ENCODE results near the gene DNAH17. TPM values are rescaled to one million over a fixed set of nuclear protein-coding genes. Genes with fewer than 3 reads are reported as not detected.

The DNAH17 gene
- total RNA-seq, 1 donor from 2014 or later, result under 0.01 TPM

- no peak for DNase-seq (ENCODE audit: low read depth, low spot score)
Measured at GRCh38 chr17:78576389-78577112, 645 bp downstream of the DNAH17 start.

GRCh38 chr17:78575899-78576298 is 1.3 kb downstream of the DNAH17 start:
- DNase-seq (ENCODE audit: low read depth, low spot score), result no peak

GRCh38 chr17:78575340-78575739 is 1.9 kb downstream of the DNAH17 start:
- DNase-seq (ENCODE audit: low read depth, low spot score), result no peak

GRCh38 chr17:78573955-78574354 is 3.2 kb downstream of the DNAH17 start:
- DNase-seq (ENCODE audit: low read depth, low spot score), result no peak

DNA sequence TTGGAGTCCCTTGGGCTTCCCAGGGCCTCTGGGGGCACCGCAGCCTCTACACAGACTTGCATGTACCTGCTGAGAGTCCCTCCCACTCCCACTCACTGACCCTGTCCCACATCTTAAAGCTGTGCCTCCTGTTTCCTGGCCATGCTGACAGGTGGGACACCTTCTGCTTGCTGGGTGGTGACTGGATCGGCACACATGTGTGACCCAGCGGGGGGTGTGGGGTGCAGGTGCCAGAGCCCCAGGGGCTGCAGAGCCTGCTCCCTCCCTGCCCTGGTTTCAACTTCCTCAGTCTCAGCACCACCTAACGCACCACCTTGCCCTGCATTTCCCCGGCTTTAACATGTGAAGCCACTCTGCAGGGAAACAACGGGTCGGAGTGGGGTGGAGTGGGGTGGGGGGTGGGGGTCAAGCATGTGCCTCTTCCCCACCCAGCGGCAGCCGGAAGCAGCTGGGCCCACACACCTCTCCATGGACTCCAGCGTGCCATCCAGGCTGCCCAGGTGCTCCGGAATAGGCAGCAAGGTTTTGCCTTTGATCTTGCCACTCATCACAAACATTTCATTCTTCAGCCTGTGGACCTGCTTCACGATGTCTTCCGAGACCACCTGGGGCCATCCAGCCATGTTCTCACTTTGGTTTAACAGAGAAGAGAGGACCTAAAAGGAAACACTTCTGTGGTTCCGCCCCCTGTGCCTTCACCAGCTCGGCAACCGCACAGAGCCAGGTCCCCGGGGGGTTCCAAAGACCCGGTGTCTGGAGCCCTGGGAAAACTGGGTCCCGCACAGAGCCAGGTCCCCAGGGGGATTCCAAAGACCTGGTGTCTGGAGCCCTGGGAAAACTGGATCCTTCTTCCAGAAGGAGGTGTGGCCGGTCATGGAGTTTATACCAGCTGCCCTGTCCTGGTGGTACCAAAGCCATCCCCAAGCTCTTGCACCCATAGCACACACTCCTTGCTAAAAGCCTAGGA is 4.7 kb downstream of the DNAH17 start:
- DNase-seq (ENCODE audit: low read depth, low spot score), result no peak

DNA sequence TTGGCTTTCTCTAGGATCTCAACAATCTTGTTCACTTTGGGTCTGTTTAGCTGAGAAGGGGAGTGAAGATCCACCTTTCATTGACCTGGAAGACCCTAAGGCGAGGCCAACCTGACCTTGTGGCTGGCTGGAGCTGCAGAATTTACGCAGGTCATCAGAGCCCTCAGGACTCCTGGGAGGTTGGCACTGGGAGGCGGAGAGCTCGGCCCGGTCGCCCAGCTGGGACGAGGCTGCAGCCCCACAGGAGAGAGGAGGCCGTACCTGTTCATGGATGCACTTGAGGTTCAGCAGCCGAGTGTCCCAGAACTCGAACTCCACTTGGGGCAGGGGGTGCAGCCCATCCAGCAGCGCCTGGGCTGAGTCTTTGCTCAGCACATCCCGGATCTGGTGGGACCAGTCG is 5.9 kb downstream of the DNAH17 start:
- DNase-seq (ENCODE audit: low read depth, low spot score), result no peak

- no peak for DNase-seq (ENCODE audit: low read depth, low spot score)
Measured at GRCh38 chr17:78568494-78569115, 8.6 kb downstream of the DNAH17 start.

DNA sequence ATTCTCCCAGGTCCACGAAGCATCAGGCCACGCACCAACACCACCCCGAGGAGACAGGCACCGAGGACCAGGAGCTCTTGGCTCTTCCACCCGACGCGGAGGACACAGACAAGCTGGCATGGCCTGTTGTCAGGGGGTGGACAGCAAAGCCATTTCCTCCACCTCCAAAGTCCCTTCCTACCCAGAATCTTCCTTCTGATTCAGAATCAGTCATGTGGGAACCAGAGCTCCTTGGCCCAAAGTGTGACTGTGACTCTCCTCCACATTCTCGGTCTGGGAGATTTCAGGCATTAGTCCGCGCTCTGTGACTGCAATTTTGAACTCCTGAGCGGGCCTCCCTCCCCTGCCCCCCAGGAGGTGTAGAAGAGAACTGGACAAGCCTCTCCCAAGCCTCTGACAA is 9.2 kb downstream of the DNAH17 start:
- DNase-seq (ENCODE audit: low read depth, low spot score), result no peak

DNA sequence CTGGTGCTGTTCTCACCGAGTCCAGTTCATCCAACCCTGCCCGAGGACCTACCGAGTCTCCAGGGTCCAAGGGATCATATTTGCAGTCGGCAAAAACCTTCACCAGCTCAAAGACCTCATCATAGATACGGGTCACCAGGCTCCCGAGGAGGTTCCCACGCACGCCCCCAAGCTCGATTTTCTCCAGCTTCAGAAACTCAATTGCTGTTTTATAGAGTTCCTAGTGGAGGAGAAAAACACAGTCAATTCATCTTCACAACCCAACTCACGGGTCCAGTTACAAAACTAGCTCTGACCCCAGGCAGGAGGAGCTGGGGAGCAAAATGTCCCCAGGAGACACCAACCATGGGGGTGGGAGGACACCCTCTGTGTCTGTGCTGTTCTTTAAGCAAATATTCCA is 10.2 kb downstream of the DNAH17 start:
- DNase-seq (ENCODE audit: low read depth, low spot score), result no peak

- no peak for DNase-seq (ENCODE audit: low read depth, low spot score)
Measured at GRCh38 chr17:78563189-78564145, 13.7 kb downstream of the DNAH17 start.

DNA sequence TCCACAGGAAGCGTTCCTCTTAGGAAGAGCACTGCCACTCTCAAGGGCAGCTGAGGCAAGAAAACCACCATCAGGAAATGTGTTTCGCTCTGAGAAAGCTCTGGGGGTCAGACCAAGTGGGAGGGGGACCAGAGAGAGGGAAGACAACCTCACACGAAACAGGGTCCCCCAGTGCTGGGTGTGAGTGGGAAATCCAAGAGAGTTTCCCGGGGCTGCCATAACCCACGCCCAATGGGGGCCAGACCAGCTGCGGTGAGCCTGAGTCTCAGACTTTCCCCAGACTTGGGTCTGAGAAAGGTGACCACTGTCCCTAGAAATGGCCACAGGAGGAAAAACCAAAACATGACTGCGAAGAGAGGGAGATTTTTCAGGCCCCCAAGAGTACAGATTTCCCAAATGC is 14.5 kb downstream of the DNAH17 start:
- DNase-seq (ENCODE audit: low read depth, low spot score), result no peak

DNA sequence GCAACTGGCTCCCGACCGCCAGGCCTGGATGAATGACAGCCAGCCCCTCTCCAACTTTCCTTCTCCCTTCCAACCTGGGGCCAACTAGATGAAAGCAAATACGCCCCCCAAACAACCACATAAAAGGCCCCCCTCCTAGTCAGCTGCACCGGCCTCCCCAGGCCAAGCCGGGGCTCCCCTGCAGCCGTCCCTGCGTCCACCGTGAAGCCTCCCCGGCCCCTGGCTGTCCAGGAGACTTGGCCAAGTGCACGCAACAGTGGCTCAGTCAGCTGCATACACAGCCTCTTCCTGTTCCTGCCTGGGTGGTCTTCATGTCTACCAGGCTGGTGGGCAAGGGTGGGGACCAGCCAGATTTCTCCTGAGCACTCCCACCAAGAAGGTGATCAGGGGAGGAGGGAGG is 16.0 kb downstream of the DNAH17 start:
- DNase-seq (ENCODE audit: low read depth, low spot score), result no peak

DNA sequence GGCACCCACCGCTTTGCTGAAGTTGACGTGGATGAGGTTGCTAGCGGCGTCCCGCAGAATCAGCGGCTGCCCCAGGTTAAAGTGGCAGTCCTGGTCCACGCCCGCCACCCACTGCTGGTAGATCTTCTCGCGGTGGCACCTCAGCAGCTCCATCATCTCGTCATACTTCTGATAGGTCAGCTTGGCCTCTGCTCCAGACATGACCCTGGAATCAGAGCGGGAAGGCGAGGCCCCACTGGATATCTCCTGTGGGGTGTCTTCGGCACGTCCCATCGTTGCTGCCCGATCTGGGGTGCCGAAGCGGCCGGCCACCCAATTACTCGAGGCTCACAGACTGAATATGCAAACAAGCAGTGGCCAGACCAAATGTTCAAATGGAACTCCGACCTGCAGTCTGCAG is 16.5 kb downstream of the DNAH17 start:
- DNase-seq (ENCODE audit: low read depth, low spot score), result no peak

DNA sequence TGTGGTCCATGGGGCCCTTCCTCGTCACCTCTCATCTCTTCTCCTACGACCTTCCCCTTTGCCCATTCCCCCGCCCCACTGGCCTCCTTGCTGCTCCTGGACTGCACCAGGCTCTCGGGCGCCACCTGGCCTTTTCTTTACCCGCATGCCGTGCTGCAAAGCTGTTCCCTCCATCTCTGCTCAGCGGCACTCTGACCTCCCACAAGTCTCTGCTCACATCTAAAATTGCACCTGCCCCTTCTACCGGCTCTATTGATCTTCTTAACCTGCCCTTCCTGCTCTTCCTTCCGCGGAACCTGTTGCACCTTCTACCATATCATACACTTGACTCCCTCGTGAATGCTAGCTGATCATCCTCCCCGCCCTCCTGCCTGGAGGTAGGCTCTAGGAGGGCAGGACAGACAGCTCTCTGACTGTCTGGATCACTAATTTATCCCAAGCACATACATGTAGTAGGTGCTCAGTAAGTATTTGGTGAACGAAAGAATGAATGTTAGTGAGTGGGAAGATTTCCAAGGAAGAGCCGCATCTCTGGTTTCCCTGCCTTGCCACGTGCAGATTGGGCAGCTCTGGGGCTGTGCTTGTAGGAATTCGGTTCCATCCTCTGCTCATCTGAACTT is 17.3 kb downstream of the DNAH17 start:
- DNase-seq (ENCODE audit: low read depth, low spot score), result no peak

- no peak for DNase-seq (ENCODE audit: low read depth, low spot score)
Measured at GRCh38 chr17:78558989-78559388, 18.2 kb downstream of the DNAH17 start.

DNA sequence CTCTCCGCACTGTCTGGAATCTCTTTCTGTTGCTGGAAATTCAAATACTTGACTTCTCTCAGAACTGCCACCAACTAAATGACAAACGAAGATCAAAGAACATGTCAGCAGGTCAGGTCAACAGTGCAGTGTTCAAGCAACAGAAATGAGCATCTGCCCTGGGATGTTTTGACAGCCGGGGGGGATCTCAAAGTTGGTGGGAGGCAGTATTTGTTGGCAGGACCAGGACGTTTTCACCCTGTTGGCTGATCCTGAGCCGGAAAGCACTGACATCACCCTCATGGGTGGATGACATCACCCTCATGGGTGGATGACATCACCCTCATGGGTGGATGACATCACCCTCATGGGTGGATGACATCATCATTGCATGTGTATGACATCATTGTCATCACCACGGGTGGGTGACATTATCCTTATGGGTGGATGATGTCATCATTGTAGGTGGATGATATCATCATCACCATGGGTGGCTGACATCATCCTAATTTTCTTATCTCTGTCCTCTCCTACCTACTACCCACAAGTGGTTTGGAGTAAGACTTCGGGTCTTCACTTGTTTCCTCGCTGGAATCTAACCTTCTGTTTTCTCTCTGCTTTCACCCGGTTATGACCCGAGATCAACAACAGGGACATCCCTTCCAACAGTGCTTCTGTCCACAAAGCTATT is 18.9 kb downstream of the DNAH17 start:
- DNase-seq (ENCODE audit: low read depth, low spot score), result no peak

DNA sequence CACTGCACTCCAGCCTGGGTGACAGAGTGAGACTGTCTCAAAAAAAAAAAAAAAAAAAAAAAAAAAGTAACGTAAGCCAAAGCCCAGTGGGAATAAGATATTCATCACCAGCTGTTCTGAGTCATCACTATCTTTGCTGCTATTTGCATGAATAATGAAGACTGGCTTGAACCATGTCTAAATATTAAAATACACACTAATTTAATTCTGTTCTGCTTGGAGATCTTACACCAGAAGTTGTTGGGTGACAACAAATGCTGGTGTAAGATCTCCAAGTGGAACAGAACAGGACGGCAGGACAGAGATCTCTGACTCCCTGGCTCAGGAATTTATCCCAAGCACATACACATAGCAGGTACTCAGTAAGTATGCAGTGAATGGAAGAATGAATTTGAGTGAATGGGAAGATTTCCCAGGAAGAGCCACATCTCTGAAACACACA is 19.6 kb downstream of the DNAH17 start:
- DNase-seq (ENCODE audit: low read depth, low spot score), result no peak

GRCh38 chr17:78556812-78557211 is 20.4 kb downstream of the DNAH17 start:
- no peak for DNase-seq (ENCODE audit: low read depth, low spot score)

DNA sequence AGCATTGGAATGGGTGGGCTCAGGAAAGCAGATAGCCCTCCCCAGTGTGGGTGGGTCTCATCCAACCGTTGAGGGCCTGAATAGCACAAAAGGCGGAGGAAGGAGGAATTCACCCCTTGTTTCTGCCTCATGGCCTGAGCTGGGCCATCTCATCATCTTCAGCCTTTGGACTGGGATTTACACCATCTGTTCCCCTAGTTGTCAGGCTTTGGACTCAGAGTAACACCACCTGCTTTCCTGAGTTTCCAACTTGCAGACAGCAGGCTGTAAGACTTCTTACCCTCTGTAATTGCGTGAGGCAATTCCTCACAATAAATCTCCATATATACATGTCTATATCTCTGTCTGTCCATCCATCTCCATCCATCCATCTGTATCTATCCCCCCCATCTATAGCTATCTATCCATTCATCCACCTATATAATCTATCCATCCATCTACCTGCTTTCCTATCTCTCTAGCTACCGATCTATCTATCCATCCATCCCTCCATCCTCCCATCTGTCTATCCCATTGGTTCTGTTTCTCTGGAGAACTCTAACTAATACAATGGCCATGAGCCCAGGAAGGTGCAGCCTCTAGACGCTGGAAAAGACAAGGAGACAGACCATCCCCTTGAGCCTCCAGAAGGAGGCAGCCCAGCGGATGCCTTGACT is 21.3 kb downstream of the DNAH17 start:
- no peak for DNase-seq (ENCODE audit: low read depth, low spot score)

Measured in pulmonary artery endothelial cell (primary cell).